H1 (cell line): ENCODE measurements around the gene SYK. TPM values are rescaled to one million over a fixed set of nuclear protein-coding genes. Genes with fewer than 3 reads are reported as not detected.

Experiments used
- CTCF ChIA-PET: fragments of 300-600 bp; sonication (Branson Sonifier 250); formaldehyde crosslinking; loops from one replicate; lab custom pipeline; 2021; ENCODE audit not compliant: partially characterized antibody; lab: Charles Lee
- POLR2A ChIA-PET: fragments of 300-600 bp; sonication (Branson Sonifier 250); formaldehyde crosslinking; loops from one replicate; lab custom pipeline; 2021; ENCODE audit warnings: inconsistent platforms; ENCODE audit not compliant: partially characterized antibody; lab: Charles Lee
- DNase-seq, 2 experiments: peaks; one replicate each; pipeline versions ENCODE4 v3.0.0 to v3.0.0-alpha.2; 2010 to 2022; ENCODE audit warnings: low spot score in 2 of 2, low read depth in 1 of 2, mixed read lengths in 1 of 2
- FAIRE-seq: peaks from 2 replicates; lab custom pipeline; 2011; peaks lifted over from hg19 to GRCh38; lab: Jason Lieb, UNC
- H2AFZ ChIP-seq: 2 replicates; pipeline ENCODE4 v1.8.1; 2012; ENCODE audit warnings: low read length, inconsistent platforms
- H2AK5ac ChIP-seq: 2 replicates; pipeline ENCODE4 v1.6.1; 2013; ENCODE audit warnings: low read depth, low read length
- H2BK120ac ChIP-seq: replicated peaks from 2 replicates; pipeline ENCODE3; 2013; ENCODE audit warnings: low read depth, low read length, inconsistent platforms
- H2BK12ac ChIP-seq: 2 replicates; pipeline ENCODE4 v1.6.1; 2013; ENCODE audit warnings: low read depth, low read length
- H2BK15ac ChIP-seq: 2 replicates; pipeline ENCODE4 v1.6.1; 2013; ENCODE audit warnings: low read length
- H2BK20ac ChIP-seq: 2 replicates; pipeline ENCODE4 v1.6.1; 2013; ENCODE audit warnings: low read length
- H2BK5ac ChIP-seq: 2 replicates; pipeline ENCODE4 v1.6.1; 2013; ENCODE audit warnings: low read depth, low read length
- H3K14ac ChIP-seq: 2 replicates; pipeline ENCODE4 v1.6.1; 2013; ENCODE audit warnings: inconsistent platforms; ENCODE audit not compliant: insufficient read length
- H3K18ac ChIP-seq: 2 replicates; pipeline ENCODE4 v1.6.1; 2013; ENCODE audit warnings: low read length; ENCODE audit errors: extremely low read depth
- H3K23ac ChIP-seq: 2 replicates; pipeline ENCODE4 v1.6.1; 2013; ENCODE audit warnings: inconsistent platforms; ENCODE audit not compliant: insufficient read length
- H3K23me2 ChIP-seq: 2 replicates; pipeline ENCODE4 v1.6.1; 2013; ENCODE audit warnings: low read depth, low read length
- H3K27ac ChIP-seq: 2 replicates; pipeline ENCODE4 v1.6.1; 2011; ENCODE audit warnings: low read depth, low read length, inconsistent platforms
- H3K27me3 ChIP-seq, 4 experiments: replicated peaks in 1 of 4; 1 replicate in 1 of 4; 2 replicates in 3 of 4; pipeline versions ENCODE4 v1.6.1 to v1.8.1; 2011 to 2013; ENCODE audit warnings: low read length in 3 of 4, mild to moderate bottlenecking in 3 of 4, inconsistent platforms in 2 of 4, mixed read lengths in 2 of 4, moderate library complexity in 1 of 4; ENCODE audit not compliant: control insufficient read depth in 3 of 4, insufficient read depth in 3 of 4; ENCODE audit errors: extremely low read depth in 1 of 4
- H3K36me3 ChIP-seq, 4 experiments: 2 replicates each; pipeline versions ENCODE4 v1.6.1 to v1.8.1; 2011 to 2013; ENCODE audit warnings: mild to moderate bottlenecking in 4 of 4, low read length in 3 of 4, moderate library complexity in 2 of 4, control low read depth in 1 of 4, inconsistent platforms in 1 of 4; ENCODE audit not compliant: insufficient read depth in 4 of 4, control insufficient read depth in 2 of 4
- H3K4ac ChIP-seq: replicated peaks from 2 replicates; pipeline ENCODE3; 2013; ENCODE audit warnings: low read length, low read depth, mixed read lengths, inconsistent platforms; ENCODE audit not compliant: insufficient read length
- H3K4me1 ChIP-seq, 4 experiments: replicated peaks in 1 of 4; 1 replicate in 1 of 4; 2 replicates in 3 of 4; pipeline versions ENCODE4 v1.6.1 to v1.8.1; 2011 to 2013; ENCODE audit warnings: low read length in 3 of 4, inconsistent platforms in 2 of 4, mixed read lengths in 1 of 4; ENCODE audit not compliant: insufficient read depth in 4 of 4, control insufficient read depth in 3 of 4
- H3K4me2 ChIP-seq, 2 experiments: 2 replicates each; pipeline versions ENCODE4 v1.6.1 to v1.8.1; 2011 to 2013; ENCODE audit warnings: low read depth in 2 of 2, low read length in 2 of 2, control low read depth in 1 of 2, inconsistent platforms in 1 of 2, mild to moderate bottlenecking in 1 of 2; ENCODE audit not compliant: insufficient read depth in 1 of 2
- H3K4me3 ChIP-seq, 4 experiments: fragments of 200-600, 300-600 bp in 1 of 4; sonication (generic), shearing (Covaris generic), sonication (Bioruptor Twin) in 1 of 4; 2 replicates each; pipeline versions ENCODE4 v1.5.1 to v1.8.1; 2011 to 2016; ENCODE audit warnings: low read length in 4 of 4, low read depth in 3 of 4, control low read depth in 2 of 4, inconsistent platforms in 2 of 4, mild to moderate bottlenecking in 2 of 4, mixed read lengths in 1 of 4, moderate library complexity in 1 of 4; ENCODE audit not compliant: insufficient read depth in 2 of 4; ENCODE audit errors: extremely low read depth in 1 of 4
- H3K56ac ChIP-seq: replicated peaks from 2 replicates; pipeline ENCODE3; 2013; ENCODE audit warnings: low read depth, mild to moderate bottlenecking, mixed read lengths, low read length, inconsistent platforms; ENCODE audit not compliant: insufficient read length
- H3K79me1 ChIP-seq: 2 replicates; pipeline ENCODE4 v1.6.1; 2013; ENCODE audit warnings: low read depth, low read length, control low read depth
- H3K79me2 ChIP-seq, 2 experiments: 2 replicates each; pipeline versions ENCODE4 v1.6.1 to v1.8.1; 2012 to 2013; ENCODE audit warnings: low read length in 2 of 2, mild to moderate bottlenecking in 2 of 2, inconsistent platforms in 1 of 2; ENCODE audit not compliant: insufficient read depth in 2 of 2, control insufficient read depth in 1 of 2
- H3K9ac ChIP-seq, 4 experiments: replicated peaks in 1 of 4; 1 replicate in 1 of 4; 2 replicates in 3 of 4; pipeline versions ENCODE4 v1.6.1 to v1.8.1; 2011 to 2013; ENCODE audit warnings: low read depth in 3 of 4, low read length in 3 of 4, control low read depth in 2 of 4, mild to moderate bottlenecking in 2 of 4, moderate library complexity in 2 of 4, inconsistent platforms in 1 of 4; ENCODE audit errors: extremely low read depth in 1 of 4
- H3K9me3 ChIP-seq, 2 experiments: 2 replicates each; pipeline versions ENCODE4 v1.6.1 to v1.8.1; 2012 to 2013; ENCODE audit warnings: mild to moderate bottlenecking in 2 of 2, moderate library complexity in 2 of 2, control low read depth in 1 of 2, inconsistent platforms in 1 of 2, low read depth in 1 of 2, low read length in 1 of 2, mixed read lengths in 1 of 2; ENCODE audit not compliant: insufficient read depth in 2 of 2
- H4K20me1 ChIP-seq, 2 experiments: replicated peaks in 1 of 2; 2 replicates each; pipeline versions ENCODE3 to v1.8.1; 2011 to 2013; ENCODE audit warnings: inconsistent platforms in 2 of 2, low read length in 2 of 2, mild to moderate bottlenecking in 1 of 2; ENCODE audit not compliant: insufficient read depth in 2 of 2, control insufficient read depth in 1 of 2
- H4K5ac ChIP-seq: 2 replicates; pipeline ENCODE4 v1.6.1; 2013; ENCODE audit warnings: low read length, low read depth, mixed read lengths, inconsistent platforms; ENCODE audit not compliant: insufficient read length
- H4K8ac ChIP-seq: 2 replicates; pipeline ENCODE4 v1.8.0; 2013; ENCODE audit warnings: mild to moderate bottlenecking, moderate library complexity, low read length, inconsistent platforms; ENCODE audit not compliant: insufficient read depth; ENCODE audit errors: extremely low read depth
- H4K91ac ChIP-seq: replicated peaks from 2 replicates; pipeline ENCODE3; 2013; ENCODE audit warnings: low read length, mixed read lengths, inconsistent platforms; ENCODE audit not compliant: insufficient read length
- CBX8 ChIP-seq: fragments of 300-800, 300-1000 bp; sonication (generic); IDR thresholded peaks from 2 replicates; pipeline ENCODE4 v1.7.1; 2016; ENCODE audit warnings: low read depth, low read length, borderline replicate concordance
- SIN3A ChIP-seq, 2 experiments: IDR thresholded peaks in 1 of 2; conservative IDR thresholded peaks in 1 of 2; 2 replicates each; pipeline ENCODE4 v1.6.1; 2011 to 2012; ENCODE audit warnings: low read length in 2 of 2, improper control_type of control experiment in 1 of 2, low read depth in 1 of 2, mild to moderate bottlenecking in 1 of 2
- WGBS, 2 experiments: shearing (Covaris generic) in 1 of 2; methylation state at CpG; one replicate each; pipeline versions ENCODE4 v1.1.6 to v1.1.7; 2013 to 2015; ENCODE audit warnings: low lambda C conversion rate in 2 of 2, mixed read lengths in 2 of 2, inconsistent platforms in 1 of 2, low coverage in 1 of 2, missing lambda C conversion rate in 1 of 2; ENCODE audit not compliant: insufficient replicate concordance in 2 of 2, insufficient coverage in 1 of 2, insufficient read length in 1 of 2; ENCODE audit errors: extremely low coverage in 1 of 2, missing lambda C conversion rate in 1 of 2; 5-methylcytosine and 5-hydroxymethylcytosine counted together
- polyA plus RNA-seq, 7 experiments: library from polyadenylated mRNA; depleted of rRNA in 3 of 7; stranded (reverse) in 5 of 7; unstranded in 2 of 7; fragments of >200 nt in 5 of 7; fragments of 200-250 nt in 2 of 7; gene quantifications; 1 replicate in 5 of 7; 2 replicates in 1 of 7; 4 replicates in 1 of 7; pipeline versions ENCODE4 v1.2.1 to v1.2.3, GENCODE V29; 2011 to 2013; ENCODE audit warnings: missing spikeins in 2 of 7, mixed read lengths in 2 of 7
- total RNA-seq: library from RNA; stranded (reverse); fragmentation: NEBNext Ultra II Directional; extraction: Animal tissue kit (Norgen Biotek cat#: 25700); gene quantifications from 2 replicates; pipeline ENCODE4 v1.2.1, GENCODE V29; 2021

The SYK gene
- total and polyA plus RNA-seq, 2 of the 8 experiments (the other 6 are each of a cell fraction or from before 2014, with no cell fraction given), result 1.5 to 4.4 TPM

GRCh38 chr9:90883661-90884060, 82.0 kb downstream of the SYK start:
- Histone ChIP-seq H3K9ac (no peak overlapping the region), H4K91ac (no peak overlapping the region), H3K4ac (no peak overlapping the region), H4K5ac (no peak overlapping the region), H3K36me3 (no peaks in the 10 kb centered on the region), H2BK12ac (no peak overlapping the region), H2BK20ac (no peak overlapping the region), H2AFZ (no peak overlapping the region), H3K27ac (no peak overlapping the region), H3K4me3 (no peak overlapping the region), H2BK120ac (no peak overlapping the region), H4K8ac (no peak overlapping the region), H3K23me2 (no peaks in the 10 kb centered on the region), H2AK5ac (no peak overlapping the region), H3K4me1 (no peaks in the 10 kb centered on the region), H3K4me2 (no peak overlapping the region), H2BK15ac (no peak overlapping the region), H3K18ac (no peak overlapping the region), H3K56ac (no peak overlapping the region), H3K79me1 (no peaks in the 10 kb centered on the region), H3K23ac (no peak overlapping the region), H3K9me3 (no peaks in the 10 kb centered on the region; a peak in 1 of 4 replicates), H3K27me3 (no peaks in the 10 kb centered on the region), H3K14ac (no peak overlapping the region), H4K20me1 (no peaks in the 10 kb centered on the region), H2BK5ac (no peak overlapping the region), H3K79me2 (no peaks in the 10 kb centered on the region)
- FAIRE-seq (no peak), DNase-seq (no peak)
- ChIA-PET CTCF (interaction anchor here (0.8 to 1.2 kb wide), 2 partner anchors 10 to 17 kb away, joined by 3 to 5 read pairs; no protein-coding TSS in a partner anchor), POLR2A (no interaction called here)
- TF ChIP-seq SIN3A (conservative IDR thresholded peaks at IDR 0.05 in 1 of 2, IDR thresholded peaks at IDR 0.05 in 1 of 2; ENCODE audit: low read depth in 1 of 2, low read length in 2 of 2) (no peak), CBX8 (no peak)
- WGBS, 2 experiments, result 90% methylated on average over 2 of the region's 2 CpGs; no CpG with 5 or more reads in 1 of the 2 experiments
